RCC 7860 (cell line): ENCODE measurements around the gene POLR1D.
"Not testable (repeated sequence)": the region's sequence is repeated elsewhere in the genome, so short reads cannot be mapped to it uniquely, and the experiment has no call there.

Experiments used
- DNase-seq: peaks from one replicate; pipeline ENCODE4 v3.0.0-alpha.2; 2015; ENCODE audit warnings: low spot score
- FAIRE-seq: peaks from 2 replicates; lab custom pipeline; 2012; peaks lifted over from hg19 to GRCh38; lab: Jason Lieb, UNC

POLR1D gene

GRCh38 chr13:27613628-27614027, 8.1 kb upstream of the POLR1D start:
- FAIRE-seq (no peak), DNase-seq (no peak)

- FAIRE-seq (no peak), DNase-seq (no peak)
These were observed 3.8 kb upstream of the POLR1D start for GRCh38 chr13:27617881-27618321.

GRCh38 chr13:27619093-27619727, 2.5 kb upstream of the POLR1D start:
- DNase-seq (no peak), FAIRE-seq (no peak)

- no peak for FAIRE-seq
These were observed 1.8 kb upstream of the POLR1D start for GRCh38 chr13:27619728-27620376.

GRCh38 chr13:27620377-27621115, 1.1 kb upstream of the POLR1D start, which contains the start of gene LNX2:
TSS of gene LNX2 (minus strand) at chr13:27620529. CDS start at chr13:27581703, 38,826 bp downstream.
- DNase-seq = peak; percentile 86
- FAIRE-seq = no peak

More at GRCh38 chr13:27619728-27620376, 1.8 kb upstream of the POLR1D start:
- DNase-seq = no peak

GRCh38 chr13:27621116-27621365, 651 bp upstream of the POLR1D start:
- DNase-seq = no peak
- FAIRE-seq = no peak

- DNase-seq (no peak), FAIRE-seq (no peak)
These were observed 569 bp downstream of the POLR1D start for GRCh38 chr13:27622102-27622820.

- no peak for DNase-seq
These were observed 1.2 kb downstream of the POLR1D start for GRCh38 chr13:27622881-27623280.

GRCh38 chr13:27624071-27624470, 2.4 kb downstream of the POLR1D start:
- FAIRE-seq = no peak
- no peak for DNase-seq

More at GRCh38 chr13:27622881-27623280, 1.2 kb downstream of the POLR1D start:
- no peak for FAIRE-seq

GRCh38 chr13:27625839-27626238, 4.1 kb downstream of the POLR1D start:
- DNase-seq (no peak), FAIRE-seq (no peak)

- DNase-seq (no peak), FAIRE-seq (no peak)
These were observed 5.7 kb downstream of the POLR1D start for GRCh38 chr13:27627380-27627779.

- FAIRE-seq (no peak), DNase-seq (no peak)
These were observed 6.4 kb downstream of the POLR1D start for GRCh38 chr13:27628081-27628480.

- not testable (repeated sequence) for FAIRE-seq, DNase-seq
These were observed 7.1 kb downstream of the POLR1D start for GRCh38 chr13:27628766-27629165.

- FAIRE-seq = no peak
- DNase-seq = no peak
These were observed 9.5 kb downstream of the POLR1D start for GRCh38 chr13:27631156-27631555.

- DNase-seq (no peak), FAIRE-seq (no peak)
These were observed 10.0 kb downstream of the POLR1D start for GRCh38 chr13:27631665-27632064.

GRCh38 chr13:27632214-27632613, 10.5 kb downstream of the POLR1D start:
- DNase-seq (no peak), FAIRE-seq (no peak)

GRCh38 chr13:27632648-27633047, 11.0 kb downstream of the POLR1D start:
- no peak for DNase-seq
- FAIRE-seq = no peak

GRCh38 chr13:27634231-27634630, 12.5 kb downstream of the POLR1D start:
- DNase-seq (no peak), FAIRE-seq (no peak)

GRCh38 chr13:27634791-27635190, 13.1 kb downstream of the POLR1D start:
- DNase-seq (no peak), FAIRE-seq (no peak)

GRCh38 chr13:27635266-27635665, 13.6 kb downstream of the POLR1D start:
- DNase-seq (no peak), FAIRE-seq (no peak)

GRCh38 chr13:27636589-27637288, 15.0 kb downstream of the POLR1D start:
- DNase-seq = no peak
- FAIRE-seq = no peak
